HG02943 (cell line): ENCODE measurements around the gene CDKAL1.
"Not testable (repeated sequence)": the region's sequence is repeated elsewhere in the genome, so short reads cannot be mapped to it uniquely, and the experiment has no call there.

Experiments
- ATAC-seq: cut with Tn5 transposase; IDR thresholded peaks from one replicate; pipeline ENCODE4 v1.9.1; 2021; ENCODE audit warnings: mild to moderate bottlenecking, low read depth, moderate library complexity; ENCODE audit not compliant: unreplicated experiment

Gene CDKAL1

DNA sequence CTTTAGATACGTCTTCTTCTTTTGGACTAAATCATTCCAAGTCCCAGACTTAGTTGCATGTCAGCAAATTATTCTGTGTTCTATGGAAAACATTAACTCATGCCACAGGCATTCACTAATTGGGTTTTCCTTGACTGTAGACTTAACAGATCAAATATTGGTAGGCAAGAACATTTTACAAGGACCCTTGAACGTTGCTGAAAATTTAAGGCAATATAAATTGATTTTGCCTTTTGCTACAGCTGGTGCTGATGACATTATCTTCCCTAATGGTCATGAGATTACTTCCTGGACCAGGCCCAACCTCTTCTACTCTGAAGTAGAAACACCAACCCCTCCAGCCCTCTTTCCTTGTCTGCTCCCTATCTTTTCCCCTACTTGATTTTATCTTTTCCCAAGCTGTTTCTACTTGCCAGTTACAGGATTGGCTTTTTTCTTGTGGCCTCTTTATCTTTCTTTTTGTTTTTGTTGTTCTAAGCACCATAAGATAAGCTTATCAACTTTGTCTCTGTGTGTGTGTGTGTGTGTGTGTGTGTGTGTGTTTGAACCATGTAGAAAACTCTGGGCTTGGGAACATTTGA, 545.3 kb downstream of the CDKAL1 start:
- ATAC-seq, result no peak

DNA sequence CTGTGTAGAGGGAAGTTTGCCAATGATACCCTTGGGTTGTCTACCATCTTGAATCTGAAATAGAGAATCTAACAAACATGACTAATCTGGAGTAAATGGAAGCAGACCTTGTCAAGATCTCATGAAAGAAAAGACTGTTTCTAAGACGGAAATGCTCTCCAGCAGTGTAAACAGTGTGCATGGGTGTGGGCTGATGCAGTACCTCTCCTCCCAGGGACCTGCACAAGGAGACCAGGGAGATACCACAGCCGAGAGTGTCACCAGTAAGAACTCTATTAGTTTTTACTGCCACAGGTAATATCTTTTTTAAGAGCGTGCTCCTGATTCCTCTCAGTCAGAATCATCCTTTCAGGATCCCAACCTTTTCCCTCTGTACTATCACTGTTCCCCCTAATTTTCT, 546.0 kb downstream of the CDKAL1 start:
- no peak for ATAC-seq

DNA sequence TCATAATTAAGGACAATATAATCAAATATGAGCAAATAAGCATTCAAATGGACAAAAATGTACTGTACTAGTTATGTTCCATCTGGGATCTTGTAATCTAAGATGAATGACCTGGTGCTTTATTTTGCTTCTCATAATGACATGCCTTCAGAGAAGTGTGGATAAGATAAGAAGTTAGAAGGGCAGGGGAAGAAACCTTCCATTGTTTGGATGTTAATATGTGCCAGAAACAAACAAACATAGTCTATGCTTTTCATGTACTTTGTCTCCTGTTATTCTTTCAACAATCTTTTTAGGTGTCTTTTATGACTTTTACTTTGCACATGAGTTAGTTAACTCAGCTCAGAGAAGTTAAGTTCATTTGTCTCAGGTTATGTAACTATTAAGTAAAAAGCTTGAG, 547.8 kb downstream of the CDKAL1 start:
- ATAC-seq, result no peak

DNA sequence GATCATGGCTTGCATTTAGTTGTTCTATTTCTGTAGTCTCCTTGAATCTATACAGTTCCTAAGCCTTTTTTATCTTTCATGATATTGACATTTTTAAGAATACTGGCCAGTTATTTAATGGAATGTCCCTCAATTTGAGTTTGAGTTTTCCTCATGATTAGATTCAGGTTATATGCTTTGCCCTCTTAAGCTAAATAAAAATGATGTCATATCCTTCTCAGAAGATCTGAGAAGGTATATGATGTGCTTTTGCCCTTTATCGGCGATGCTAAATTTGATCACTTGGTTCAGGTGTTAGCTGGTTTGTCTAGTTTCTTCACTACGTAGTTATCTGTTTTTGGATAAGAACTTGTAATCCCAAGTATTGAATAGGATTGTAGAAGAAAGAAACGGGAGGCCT, 549.5 kb downstream of the CDKAL1 start:
- ATAC-seq, result no peak

DNA sequence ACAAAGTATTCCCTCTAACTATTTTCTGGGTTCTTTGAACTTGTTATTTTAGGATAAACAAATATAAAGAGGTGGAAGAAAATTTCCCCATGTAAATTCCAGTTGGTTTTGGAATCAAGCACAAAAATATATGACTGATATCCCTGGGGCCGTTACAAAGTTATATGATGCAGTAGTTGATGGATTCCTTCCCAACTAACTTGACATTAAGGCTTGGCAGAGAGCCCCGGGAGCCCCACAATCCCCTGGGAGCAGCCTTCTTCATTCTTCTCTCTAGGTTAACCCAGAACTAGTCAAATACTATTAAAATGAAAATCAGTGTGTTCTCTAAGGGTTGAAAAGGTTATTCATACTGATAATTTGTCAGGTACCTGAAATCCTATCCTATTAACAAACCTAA, 550.4 kb downstream of the CDKAL1 start:
- ATAC-seq, result no peak

DNA sequence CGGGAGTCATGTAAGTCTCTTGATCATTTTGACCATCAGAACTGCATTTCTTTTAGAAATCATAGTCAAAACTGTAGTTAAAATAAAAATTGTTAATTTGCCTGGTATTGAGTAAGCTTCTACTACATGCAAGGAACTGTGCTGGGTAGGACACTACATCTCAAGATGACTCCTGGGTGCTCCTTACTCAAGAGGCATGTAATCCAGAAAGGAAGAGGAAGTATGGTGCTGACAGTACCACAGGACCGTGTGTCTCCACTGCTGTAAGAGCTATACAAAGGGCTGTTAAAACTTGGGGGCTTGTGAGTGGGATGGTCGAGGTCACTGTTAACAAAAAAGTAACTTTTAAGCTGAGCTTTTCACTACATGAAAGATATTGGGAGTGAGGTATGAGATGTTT, 551.0 kb downstream of the CDKAL1 start:
- ATAC-seq, result no peak

DNA sequence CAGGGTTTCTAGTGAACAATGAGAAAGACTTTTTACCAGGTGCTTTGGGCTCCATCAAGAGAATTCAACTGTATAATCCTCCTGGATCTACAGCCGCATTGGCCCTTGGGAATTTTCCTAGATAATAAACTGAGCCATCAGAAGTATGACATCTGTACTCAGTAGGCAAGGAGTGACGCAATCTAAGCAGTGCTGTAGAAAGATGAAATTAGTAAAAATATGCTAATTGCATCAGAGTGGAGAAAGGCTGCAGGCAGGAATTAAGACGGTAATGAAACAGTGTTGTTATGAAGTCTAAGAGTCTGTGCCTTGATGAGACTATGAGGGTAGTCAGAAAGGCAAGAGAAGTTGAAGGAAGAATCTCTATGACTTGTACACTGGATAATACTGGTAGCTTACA, 551.4 kb downstream of the CDKAL1 start:
- ATAC-seq, result no peak

DNA sequence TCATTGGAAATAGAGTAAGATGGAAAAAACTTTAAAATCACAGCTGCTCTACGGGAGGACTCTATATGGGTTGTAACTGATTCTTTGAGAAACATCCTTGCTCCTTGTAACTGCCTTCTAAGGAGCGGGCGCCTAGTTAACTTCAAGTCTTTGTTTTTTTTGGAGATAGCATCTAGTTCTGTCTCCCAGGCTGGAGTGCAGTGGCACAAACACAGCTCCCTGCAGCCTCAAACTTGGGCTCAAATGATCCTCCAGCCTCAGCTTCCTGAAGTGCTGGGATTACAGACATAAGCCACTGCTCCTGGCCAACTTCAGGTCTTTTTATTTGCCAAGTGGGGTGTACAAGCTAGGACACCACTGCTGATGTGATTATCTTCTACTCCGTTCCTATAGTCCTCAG, 552.9 kb downstream of the CDKAL1 start:
- no peak for ATAC-seq

DNA sequence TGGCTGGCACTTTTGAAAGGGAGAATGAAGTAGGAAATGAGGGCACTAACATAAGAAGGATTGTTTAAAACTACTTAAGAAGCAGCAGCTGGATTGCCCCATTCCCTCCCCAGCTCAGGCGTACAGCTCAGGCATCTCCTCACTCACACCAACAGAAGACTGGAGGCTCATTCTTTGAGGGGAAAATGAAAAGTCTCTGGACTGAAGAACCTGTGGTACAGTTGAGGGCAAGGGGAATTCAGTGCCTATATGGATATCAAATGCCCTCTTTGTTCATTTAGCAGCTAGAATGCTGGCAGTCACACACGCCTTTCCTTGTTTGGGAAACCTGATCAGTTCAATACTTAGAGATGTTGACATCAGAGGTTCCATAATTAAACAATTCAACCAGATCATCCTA, 557.2 kb downstream of the CDKAL1 start:
- no peak for ATAC-seq

DNA sequence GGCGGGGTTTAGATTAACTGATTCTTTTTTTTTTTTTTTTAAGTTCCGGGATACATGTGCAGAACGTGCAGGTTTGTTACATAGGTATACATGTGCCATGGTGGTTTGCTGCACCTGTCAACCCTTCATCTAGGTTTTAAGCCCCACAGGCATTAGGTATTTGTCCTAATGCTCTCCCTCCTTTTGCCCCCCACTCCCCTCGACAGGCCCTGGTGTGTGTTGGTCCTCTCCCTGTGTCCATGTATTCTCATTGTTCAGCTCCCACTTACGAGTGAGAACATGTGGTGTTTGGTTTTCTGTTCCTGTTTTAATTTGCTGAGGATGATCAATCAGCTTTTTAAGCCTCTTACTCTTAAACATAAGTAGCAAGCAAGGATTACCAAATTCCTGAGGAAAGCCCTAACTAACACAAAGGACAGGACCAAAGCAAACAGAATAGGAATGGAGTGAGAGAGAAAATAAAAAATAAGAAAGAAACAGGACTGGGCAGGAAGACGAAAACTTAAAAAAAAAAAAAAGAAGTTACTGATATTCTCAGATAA, 558.0 kb downstream of the CDKAL1 start:
- ATAC-seq, result not testable (repeated sequence)

DNA sequence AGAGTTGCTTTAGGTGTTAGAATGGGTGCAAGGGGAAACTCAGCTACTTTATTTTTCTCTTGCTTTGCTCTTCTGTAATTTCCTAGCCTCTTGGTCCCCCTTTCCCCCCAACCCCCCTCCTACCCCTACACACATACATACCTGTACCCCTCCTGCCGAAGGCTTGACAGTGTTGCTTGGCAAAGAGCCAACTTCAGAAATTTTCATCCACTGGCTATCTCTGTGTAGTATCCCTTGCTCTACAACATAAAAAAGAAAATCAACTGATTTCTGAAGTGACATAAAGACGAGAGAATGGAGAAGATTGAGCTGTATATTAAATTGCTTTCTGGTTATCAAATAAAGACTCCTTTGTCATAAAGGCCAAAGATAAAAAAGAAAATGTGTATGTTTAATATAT, 561.2 kb downstream of the CDKAL1 start:
- no peak for ATAC-seq

DNA sequence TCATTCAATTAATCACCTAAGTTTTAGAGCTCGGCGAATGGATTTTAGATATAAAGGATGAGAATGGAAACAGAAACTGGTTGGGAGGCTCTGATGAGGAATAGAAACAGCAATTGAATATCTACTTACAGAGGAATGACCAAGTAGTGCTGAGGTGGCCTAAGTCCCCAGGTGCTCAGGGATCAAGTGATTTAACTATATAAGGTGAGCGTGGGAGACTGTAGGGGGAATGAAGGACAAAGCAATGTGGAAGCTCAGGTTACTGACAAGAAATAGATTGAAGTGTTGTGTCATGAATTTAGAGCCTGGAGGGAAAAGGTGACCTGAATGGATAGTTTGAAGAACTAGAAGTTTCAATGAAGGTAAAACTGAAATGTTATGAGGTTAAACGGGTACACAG, 563.9 kb downstream of the CDKAL1 start:
- no peak for ATAC-seq

DNA sequence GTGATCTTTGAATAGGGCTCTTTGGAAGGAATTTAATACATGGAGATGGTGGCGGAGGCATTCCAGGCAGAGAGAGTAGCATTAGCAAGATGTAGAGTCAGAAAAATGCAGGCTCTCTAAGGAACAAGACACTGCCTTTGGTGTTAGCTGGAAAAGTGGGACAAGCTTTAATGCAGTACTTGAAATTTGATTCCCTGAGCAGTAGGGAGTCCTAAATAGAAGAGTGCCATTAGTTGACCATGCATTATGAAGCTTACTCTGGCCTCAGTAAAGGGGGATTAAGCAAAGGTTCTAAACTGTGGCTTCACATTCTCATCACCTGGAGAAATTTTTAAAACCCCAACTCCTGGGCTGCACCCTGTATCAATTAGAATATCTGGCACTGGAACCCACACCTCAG, 564.5 kb downstream of the CDKAL1 start:
- ATAC-seq, result no peak

DNA sequence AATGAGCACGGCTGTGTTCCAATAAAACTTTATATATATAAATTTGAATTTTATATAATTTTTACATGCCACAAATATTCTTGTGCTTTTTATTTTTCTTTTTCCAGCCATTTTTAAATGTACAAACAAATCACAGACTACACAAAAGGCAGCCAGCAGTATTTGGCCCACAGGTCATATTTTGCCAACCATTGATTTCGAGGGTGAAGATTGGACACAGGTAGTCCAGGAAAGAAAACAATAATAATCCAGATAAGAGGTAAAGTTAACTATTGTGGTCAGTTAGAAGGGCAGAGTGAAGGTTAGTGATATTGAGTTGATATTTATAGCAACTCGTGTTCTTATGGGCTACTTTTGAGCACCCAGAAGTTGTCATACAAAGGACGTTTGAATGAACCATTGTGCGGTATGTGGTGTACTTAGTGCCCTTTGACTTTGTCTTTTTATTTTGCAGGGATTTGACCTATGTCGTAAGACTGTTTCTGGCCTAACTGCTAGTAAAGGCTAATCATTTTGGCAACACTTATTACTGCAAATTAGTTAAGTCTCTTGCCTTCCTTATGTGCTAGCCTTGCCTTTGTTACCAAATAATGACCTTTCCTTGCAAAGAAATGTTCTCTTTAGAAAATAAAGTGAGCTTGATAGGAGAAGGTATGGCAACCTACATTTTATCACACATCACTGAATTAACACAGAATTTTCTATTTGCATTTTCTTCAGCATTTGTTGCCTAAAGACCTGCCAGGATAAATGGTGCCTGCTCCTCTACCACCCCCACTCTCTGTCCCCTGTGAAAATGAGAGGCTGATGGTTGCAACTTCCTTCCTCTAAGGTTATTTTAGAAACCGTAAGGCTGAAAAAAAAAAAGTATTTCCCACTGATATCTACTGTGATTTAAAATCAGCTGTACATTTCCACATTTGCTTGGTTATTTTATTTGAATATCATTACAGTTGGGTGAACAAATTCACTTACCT, 565.4 kb downstream of the CDKAL1 start:
- ATAC-seq, result no peak

DNA sequence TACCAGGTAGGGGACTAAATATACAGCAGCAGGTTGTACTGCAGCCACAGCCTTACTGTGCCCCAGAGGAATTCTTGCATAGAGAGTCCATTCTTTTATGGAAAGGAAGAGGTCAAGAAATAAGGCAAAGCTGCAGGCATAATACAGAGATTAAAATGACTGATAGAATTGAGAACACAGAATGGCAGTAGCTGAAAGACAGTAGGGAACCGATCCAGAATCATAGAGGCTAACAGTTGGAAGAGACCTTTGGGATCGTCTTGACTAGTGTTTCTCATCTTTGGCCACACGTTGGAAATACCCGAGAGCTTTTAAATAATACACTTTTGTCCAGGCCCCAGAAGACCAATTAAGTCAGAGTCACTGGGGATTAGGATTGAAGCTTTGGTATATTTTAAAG, 566.7 kb downstream of the CDKAL1 start:
- no peak for ATAC-seq

DNA sequence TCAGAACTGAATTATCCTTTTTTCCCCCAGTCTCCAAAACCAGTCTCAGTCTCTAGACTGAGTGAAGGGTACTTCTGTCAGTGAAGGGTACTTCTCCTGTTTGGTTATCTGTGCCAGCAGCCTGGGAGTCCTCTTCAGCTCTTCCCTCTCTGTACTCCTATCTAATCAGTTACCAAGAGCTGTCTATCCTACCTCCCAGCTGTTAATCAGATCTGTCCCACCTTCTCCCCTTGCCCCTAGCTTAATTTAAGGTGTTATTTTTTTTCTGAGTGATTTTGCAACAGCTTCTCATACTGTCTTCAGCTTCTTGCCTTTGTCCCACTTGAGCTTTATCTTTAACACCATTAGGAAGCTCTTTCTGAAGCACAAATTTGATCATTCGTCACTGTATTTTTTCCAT, 567.4 kb downstream of the CDKAL1 start:
- no peak for ATAC-seq

DNA sequence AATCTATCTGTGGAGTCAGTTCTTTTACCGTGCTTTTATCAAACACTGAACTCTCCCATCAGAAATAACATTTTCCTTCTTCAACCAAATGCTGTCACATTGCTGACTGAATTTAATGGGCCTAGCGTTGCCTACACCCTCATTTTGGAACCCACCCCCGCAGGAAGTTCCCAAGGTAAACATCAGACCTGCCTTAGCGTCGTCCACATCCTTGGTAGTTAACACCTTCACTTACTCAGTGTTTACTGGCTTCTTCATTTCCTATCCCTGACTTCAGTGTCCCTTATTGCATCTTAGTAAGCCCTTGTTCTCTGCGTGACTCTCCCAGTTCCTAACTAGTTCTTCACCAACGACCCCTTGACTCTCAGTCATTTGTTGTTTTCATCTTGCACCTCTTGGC, 567.9 kb downstream of the CDKAL1 start:
- no peak for ATAC-seq

DNA sequence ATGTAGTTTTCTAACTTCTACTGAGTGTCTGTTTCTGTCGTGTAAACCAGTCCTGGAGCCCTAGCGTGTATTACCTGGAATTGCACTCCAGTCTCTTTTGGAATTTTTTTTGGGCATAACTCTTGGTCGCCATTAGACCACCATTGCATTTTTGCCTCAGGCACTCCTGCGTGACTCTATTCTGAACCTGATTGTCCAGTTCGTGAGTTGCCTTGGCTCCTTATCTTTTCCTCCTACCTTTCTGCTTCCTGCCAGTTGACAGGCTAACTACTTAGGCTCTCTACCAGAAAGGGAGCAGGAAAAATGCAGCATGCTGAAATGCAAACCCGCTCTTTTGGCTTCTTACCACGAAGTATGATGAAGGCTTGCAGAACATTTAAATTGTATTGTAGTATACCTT, 568.4 kb downstream of the CDKAL1 start:
- no peak for ATAC-seq

DNA sequence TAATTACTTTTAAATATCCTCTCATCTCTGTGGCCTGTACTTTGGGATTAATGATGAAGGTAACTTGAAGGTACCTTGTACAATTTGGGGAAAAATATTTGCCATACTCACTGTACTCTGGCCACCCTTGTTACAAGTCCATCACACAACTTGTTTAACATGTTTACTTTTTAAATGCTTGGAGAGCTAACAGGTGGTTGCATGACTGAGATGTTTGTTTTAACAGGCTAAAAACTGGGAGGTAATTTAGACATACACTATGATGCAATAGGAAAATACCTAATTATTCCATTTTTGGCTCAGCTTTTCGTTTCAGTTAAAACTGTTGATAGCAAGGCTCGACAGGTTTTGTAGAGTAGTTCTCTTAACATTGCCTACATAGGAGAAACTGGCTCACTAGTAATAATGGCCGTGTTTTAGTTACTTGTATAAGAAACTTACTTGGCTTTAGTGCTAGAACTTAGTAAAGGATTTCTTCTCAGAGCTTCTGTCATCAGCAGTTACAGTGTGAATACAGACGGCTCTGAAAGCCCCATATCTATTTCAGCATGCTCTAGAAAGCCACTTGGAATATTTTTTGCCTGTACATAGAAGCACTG, 569.5 kb downstream of the CDKAL1 start:
- no peak for ATAC-seq

DNA sequence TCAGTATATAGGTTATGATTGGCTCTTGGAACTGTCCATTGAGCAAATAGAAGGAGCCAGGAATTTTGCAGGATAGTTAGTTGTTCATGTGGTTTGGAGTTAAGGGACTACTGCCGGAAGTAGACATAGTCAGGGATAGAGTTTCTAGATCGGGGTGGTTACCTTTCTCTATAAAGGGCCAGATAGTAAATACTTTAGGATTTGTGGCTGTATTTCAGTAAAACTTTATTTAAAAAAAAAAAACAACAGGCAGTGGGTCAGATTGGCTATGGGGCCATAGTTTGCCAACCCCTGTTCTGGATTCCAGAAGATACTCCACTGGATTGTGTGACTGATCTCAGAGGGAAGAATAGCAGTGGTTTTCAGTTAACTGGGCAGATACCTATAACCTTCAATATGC, 570.0 kb downstream of the CDKAL1 start:
- no peak for ATAC-seq

DNA sequence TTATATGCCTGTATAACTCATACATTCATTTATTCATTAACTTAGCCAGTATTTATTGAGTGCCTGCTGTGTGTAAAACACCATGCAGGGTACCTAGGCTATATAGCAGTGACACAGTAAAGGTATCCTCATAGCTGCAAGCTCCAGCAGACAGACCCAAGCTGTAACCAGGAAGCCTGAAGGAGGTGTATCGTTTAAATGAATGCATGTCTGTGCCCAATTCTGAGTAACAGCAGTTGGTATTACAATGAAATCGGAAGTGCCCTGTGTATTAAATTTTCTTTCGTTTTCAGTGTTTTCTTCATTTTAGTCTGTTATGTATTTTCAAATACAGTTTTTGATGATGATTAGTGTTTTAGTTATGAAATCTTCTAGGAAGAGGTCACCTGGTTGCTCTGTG, 573.5 kb downstream of the CDKAL1 start:
- ATAC-seq, result no peak
